Neuronal stem cell (in vitro differentiated cells): ENCODE data around the gene REP15.
A peak's percentile ranks its signal among the peaks of the same experiment; 100 is the strongest.

Experiments used
- DNase-seq: peaks from one replicate; pipeline ENCODE4 v3.0.0-alpha.2; 2013; ENCODE audit warnings: low spot score
- H2AFZ ChIP-seq: one replicate; pipeline ENCODE4 v1.6.1; 2013; ENCODE audit warnings: mild to moderate bottlenecking, low read length, inconsistent platforms
- H2AK5ac ChIP-seq: 2 replicates; pipeline ENCODE4 v1.6.1; 2013; ENCODE audit warnings: low read depth, mild to moderate bottlenecking, inconsistent platforms, low read length, moderate library complexity, mixed read lengths
- H2BK120ac ChIP-seq: 2 replicates; pipeline ENCODE4 v1.6.1; 2013; ENCODE audit warnings: low read depth, mild to moderate bottlenecking, inconsistent platforms, low read length, moderate library complexity, mixed read lengths
- H2BK12ac ChIP-seq: one replicate; pipeline ENCODE4 v1.6.1; 2013; ENCODE audit warnings: low read length, inconsistent platforms
- H2BK15ac ChIP-seq: 2 replicates; pipeline ENCODE4 v1.6.1; 2013; ENCODE audit warnings: mild to moderate bottlenecking, low read length, inconsistent platforms, mixed read lengths
- H2BK5ac ChIP-seq: one replicate; pipeline ENCODE4 v1.6.1; 2013; ENCODE audit warnings: inconsistent platforms, mild to moderate bottlenecking, low read length, moderate library complexity
- H3K14ac ChIP-seq: one replicate; pipeline ENCODE4 v1.6.1; 2013; ENCODE audit warnings: low read length, inconsistent platforms
- H3K18ac ChIP-seq: 2 replicates; pipeline ENCODE4 v1.6.1; 2013; ENCODE audit warnings: low read length, inconsistent platforms
- H3K23ac ChIP-seq: 2 replicates; pipeline ENCODE4 v1.6.1; 2013; ENCODE audit warnings: low read depth, mild to moderate bottlenecking, mixed read lengths, low read length, inconsistent platforms; ENCODE audit not compliant: poor library complexity
- H3K27ac ChIP-seq: replicated peaks from 3 replicates; pipeline ENCODE4 v1.5.1; 2013; ENCODE audit warnings: low read length, inconsistent platforms
- H3K27me3 ChIP-seq, 3 experiments: 2 replicates each; pipeline ENCODE4 v1.6.1; 2013; ENCODE audit warnings: low read length in 3 of 3, mild to moderate bottlenecking in 2 of 3, inconsistent platforms in 1 of 3, low read depth in 1 of 3, mixed read lengths in 1 of 3, moderate library complexity in 1 of 3; ENCODE audit not compliant: control insufficient read depth in 3 of 3, insufficient read depth in 3 of 3
- H3K36me3 ChIP-seq, 2 donors: replicated peaks in 1 of 2; 2 replicates each; pipeline ENCODE4 v1.6.1; 2013; ENCODE audit warnings: low read length in 2 of 2; ENCODE audit not compliant: control insufficient read depth in 2 of 2, insufficient read depth in 2 of 2
- H3K4ac ChIP-seq: 2 replicates; pipeline ENCODE4 v1.6.1; 2013; ENCODE audit warnings: inconsistent platforms, mild to moderate bottlenecking, low read length, moderate library complexity
- H3K4me1 ChIP-seq, 2 donors: 1 replicate in 1 of 2; 2 replicates in 1 of 2; pipeline ENCODE4 v1.6.1; 2013; ENCODE audit warnings: low read length in 2 of 2, low read depth in 1 of 2; ENCODE audit not compliant: control insufficient read depth in 2 of 2, insufficient read depth in 1 of 2
- H3K4me2 ChIP-seq: one replicate; pipeline ENCODE4 v1.6.1; 2013; ENCODE audit warnings: mild to moderate bottlenecking, low read length, inconsistent platforms; ENCODE audit not compliant: insufficient read depth, poor library complexity, severe bottlenecking
- H3K4me3 ChIP-seq, 2 donors: 2 replicates each; pipeline ENCODE4 v1.5.1; 2013; ENCODE audit warnings: low read length in 2 of 2, mild to moderate bottlenecking in 2 of 2, inconsistent platforms in 1 of 2, moderate library complexity in 1 of 2
- H3K79me1 ChIP-seq: one replicate; pipeline ENCODE4 v1.6.1; 2013; ENCODE audit warnings: low read depth, mild to moderate bottlenecking, inconsistent platforms, low read length, moderate library complexity
- H3K9ac ChIP-seq: one replicate; pipeline ENCODE4 v1.6.1; 2013; ENCODE audit warnings: mild to moderate bottlenecking, low read depth, low read length, inconsistent platforms; ENCODE audit not compliant: poor library complexity
- H3K9me3 ChIP-seq, 2 donors: replicated peaks in 1 of 2; 2 replicates each; pipeline versions ENCODE3 to v1.6.1; 2013; ENCODE audit warnings: low read length in 2 of 2, mild to moderate bottlenecking in 2 of 2, inconsistent platforms in 1 of 2, low read depth in 1 of 2, mixed read lengths in 1 of 2, moderate library complexity in 1 of 2; ENCODE audit not compliant: control insufficient read depth in 2 of 2, insufficient read depth in 1 of 2
- H4K8ac ChIP-seq: one replicate; pipeline ENCODE4 v1.6.1; 2013; ENCODE audit warnings: low read depth, mild to moderate bottlenecking, inconsistent platforms, low read length, moderate library complexity
- H4K91ac ChIP-seq: one replicate; pipeline ENCODE4 v1.6.1; 2013; ENCODE audit warnings: low read length, low read depth, mild to moderate bottlenecking, inconsistent platforms; ENCODE audit not compliant: poor library complexity
- WGBS, 2 donors: extraction: QIAGEN DNeasy Blood & Tissue Kit; methylation state at CpG; one replicate each; pipeline ENCODE4 v1.1.7; 2013; ENCODE audit warnings: missing lambda C conversion rate in 2 of 2, mixed read lengths in 1 of 2; ENCODE audit not compliant: insufficient read length in 2 of 2, insufficient replicate concordance in 1 of 2; ENCODE audit errors: extremely low coverage in 2 of 2; 5-methylcytosine and 5-hydroxymethylcytosine counted together

Gene REP15

DNA sequence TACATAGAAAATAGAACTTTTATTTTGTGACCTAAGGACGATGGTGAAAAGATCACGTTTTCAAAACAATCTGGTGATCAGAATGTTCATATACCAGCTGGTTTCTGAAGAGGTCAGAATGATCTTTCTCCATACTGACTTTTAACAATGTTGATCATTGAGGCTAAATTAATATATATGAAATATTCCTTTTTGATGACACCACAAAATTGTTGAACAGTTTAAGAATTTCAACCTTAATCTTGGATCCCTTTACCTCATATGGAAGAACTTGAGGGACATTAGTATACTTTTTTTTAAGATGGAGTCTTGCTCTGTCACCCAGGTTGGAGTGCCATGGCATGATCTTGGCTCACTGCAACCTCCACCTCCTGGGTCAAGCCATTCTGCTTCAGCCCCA is 2.8 kb upstream of the REP15 start:
- no peak overlapping the region for H3K4ac ChIP-seq
- H4K91ac ChIP-seq = no peak overlapping the region
- WGBS, 2 donors = no CpG with 5 or more reads among the region's 2 CpGs
- H2AFZ ChIP-seq = no peak overlapping the region
- no peak overlapping the region for H3K18ac ChIP-seq
- no peak overlapping the region for H2BK12ac ChIP-seq
- no peaks in the 10 kb centered on the region for H3K79me1 ChIP-seq
- peaks cover 5 to 67% of the 10 kb centered on the region in 2 donors for H3K36me3 ChIP-seq
- no peak overlapping the region for H2BK5ac ChIP-seq
- no peaks in the 10 kb centered on the region for H3K9me3 ChIP-seq
- DNase-seq = no peak
- H3K4me1 ChIP-seq = no peaks in the 10 kb centered on the region
- no peak overlapping the region for H2AK5ac ChIP-seq
- no peak overlapping the region for H3K27ac ChIP-seq
- no peak overlapping the region for H3K9ac ChIP-seq
- no peak overlapping the region for H2BK120ac ChIP-seq
- H3K27me3 ChIP-seq = no peaks in the 10 kb centered on the region
- H3K4me3 ChIP-seq = no peak overlapping the region
- H3K14ac ChIP-seq = no peak overlapping the region
- no peak overlapping the region for H4K8ac ChIP-seq
- no peak overlapping the region for H3K23ac ChIP-seq
- H2BK15ac ChIP-seq = no peak overlapping the region
- no peak overlapping the region for H3K4me2 ChIP-seq

DNA sequence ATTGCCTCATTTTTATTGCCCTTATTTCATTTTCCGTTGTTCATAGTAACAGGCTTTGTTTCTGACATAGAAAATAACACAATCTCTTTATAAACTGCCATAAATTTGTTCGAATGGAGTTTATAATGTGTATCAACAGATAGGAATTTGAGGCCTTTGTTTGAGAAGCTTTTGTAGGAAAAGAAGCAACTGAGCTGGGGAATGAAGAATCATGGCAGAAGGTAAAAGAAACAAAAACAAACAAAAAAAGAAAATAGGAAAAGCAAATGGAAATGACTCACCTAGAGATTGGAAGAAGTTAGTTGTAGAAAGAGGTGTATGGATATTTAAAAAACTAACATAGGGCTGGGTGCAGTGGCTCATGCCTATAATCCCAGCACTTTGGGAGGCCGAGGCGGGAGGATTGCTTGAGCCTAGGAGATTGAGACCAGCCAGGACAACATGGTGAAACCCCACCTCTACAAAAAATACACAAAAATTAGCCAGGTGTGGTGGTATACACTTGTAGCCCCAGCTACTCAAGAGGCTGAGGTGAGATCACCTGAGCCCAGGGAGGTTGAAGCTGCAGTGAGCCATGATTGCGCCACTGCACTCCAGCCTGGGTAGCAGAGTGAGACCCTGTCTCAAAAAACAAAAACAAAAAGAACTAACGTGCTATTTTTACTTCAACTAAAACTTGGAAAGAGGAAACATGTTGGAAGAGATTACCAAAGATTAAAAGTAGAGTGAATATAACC is 523 bp upstream of the REP15 start:
- no peak overlapping the region for H3K4me3 ChIP-seq
- H3K36me3 ChIP-seq = peaks cover 3 to 44% of the 10 kb centered on the region in 2 donors
- no peak overlapping the region for H3K23ac ChIP-seq
- H3K4me1 ChIP-seq = no peaks in the 10 kb centered on the region
- no peak overlapping the region for H4K91ac ChIP-seq
- H3K27me3 ChIP-seq = no peaks in the 10 kb centered on the region
- H3K14ac ChIP-seq = no peak overlapping the region
- no peak overlapping the region for H3K4ac ChIP-seq
- H4K8ac ChIP-seq = no peak overlapping the region
- H2BK5ac ChIP-seq = no peak overlapping the region
- H2BK120ac ChIP-seq = no peak overlapping the region
- no peak for DNase-seq
- H2AFZ ChIP-seq = no peak overlapping the region
- no peaks in the 10 kb centered on the region for H3K79me1 ChIP-seq
- no peak overlapping the region for H3K18ac ChIP-seq
- H3K4me2 ChIP-seq = no peak overlapping the region
- H3K9me3 ChIP-seq = no peaks in the 10 kb centered on the region
- H2AK5ac ChIP-seq = no peak overlapping the region
- H2BK15ac ChIP-seq = no peak overlapping the region
- WGBS, 2 donors = no CpG with 5 or more reads among the region's 6 CpGs
- H2BK12ac ChIP-seq = no peak overlapping the region
- H3K27ac ChIP-seq = no peak overlapping the region
- H3K9ac ChIP-seq = no peak overlapping the region

DNA sequence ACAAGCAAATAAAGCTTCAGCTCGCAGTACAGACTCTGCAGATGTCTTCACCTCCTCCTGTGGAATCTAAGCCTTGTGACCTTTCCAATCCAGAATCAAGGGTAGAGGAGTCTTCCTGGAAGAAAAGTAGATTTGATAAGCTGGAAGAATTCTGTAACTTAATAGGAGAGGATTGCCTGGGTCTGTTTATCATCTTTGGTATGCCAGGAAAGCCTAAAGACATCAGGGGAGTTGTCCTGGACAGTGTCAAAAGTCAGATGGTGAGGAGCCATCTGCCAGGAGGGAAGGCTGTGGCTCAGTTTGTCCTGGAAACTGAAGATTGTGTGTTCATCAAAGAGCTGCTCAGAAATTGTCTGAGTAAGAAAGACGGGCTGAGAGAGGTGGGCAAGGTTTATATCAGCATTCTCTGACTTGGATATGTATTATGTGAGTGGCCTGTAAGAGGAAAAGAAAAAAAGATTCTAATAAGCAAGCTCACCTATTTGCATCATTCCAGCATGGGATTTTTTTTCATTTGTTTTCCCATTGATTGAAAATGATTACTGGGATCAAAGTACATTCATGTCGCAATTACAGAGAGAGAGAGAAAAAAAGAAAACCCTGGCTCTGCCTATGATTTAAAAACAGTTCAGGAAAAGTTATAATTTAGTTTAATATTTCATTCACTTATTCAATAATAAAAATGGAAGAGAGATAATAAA is 767 bp downstream of the REP15 start:
- no peaks in the 10 kb centered on the region for H3K27me3 ChIP-seq
- no peak overlapping the region for H3K18ac ChIP-seq
- no peak overlapping the region for H4K91ac ChIP-seq
- no peak overlapping the region for H3K14ac ChIP-seq
- H3K23ac ChIP-seq = no peak overlapping the region
- no peak overlapping the region for H2BK15ac ChIP-seq
- H2BK5ac ChIP-seq = no peak overlapping the region
- H3K79me1 ChIP-seq = no peaks in the 10 kb centered on the region
- H2AK5ac ChIP-seq = no peak overlapping the region
- H2BK12ac ChIP-seq = no peak overlapping the region
- no CpG with 5 or more reads among the region's 3 CpGs for WGBS, 2 donors
- peaks cover 3 to 35% of the 10 kb centered on the region in 2 donors for H3K36me3 ChIP-seq
- no peaks in the 10 kb centered on the region for H3K4me1 ChIP-seq
- H3K27ac ChIP-seq = no peak overlapping the region
- H3K4ac ChIP-seq = no peak overlapping the region
- no peak overlapping the region for H2BK120ac ChIP-seq
- no peak for DNase-seq
- H4K8ac ChIP-seq = no peak overlapping the region
- H3K4me3 ChIP-seq = no peak overlapping the region
- no peak overlapping the region for H2AFZ ChIP-seq
- no peak overlapping the region for H3K9ac ChIP-seq
- H3K4me2 ChIP-seq = no peak overlapping the region
- H3K9me3 ChIP-seq = no peaks in the 10 kb centered on the region

DNA sequence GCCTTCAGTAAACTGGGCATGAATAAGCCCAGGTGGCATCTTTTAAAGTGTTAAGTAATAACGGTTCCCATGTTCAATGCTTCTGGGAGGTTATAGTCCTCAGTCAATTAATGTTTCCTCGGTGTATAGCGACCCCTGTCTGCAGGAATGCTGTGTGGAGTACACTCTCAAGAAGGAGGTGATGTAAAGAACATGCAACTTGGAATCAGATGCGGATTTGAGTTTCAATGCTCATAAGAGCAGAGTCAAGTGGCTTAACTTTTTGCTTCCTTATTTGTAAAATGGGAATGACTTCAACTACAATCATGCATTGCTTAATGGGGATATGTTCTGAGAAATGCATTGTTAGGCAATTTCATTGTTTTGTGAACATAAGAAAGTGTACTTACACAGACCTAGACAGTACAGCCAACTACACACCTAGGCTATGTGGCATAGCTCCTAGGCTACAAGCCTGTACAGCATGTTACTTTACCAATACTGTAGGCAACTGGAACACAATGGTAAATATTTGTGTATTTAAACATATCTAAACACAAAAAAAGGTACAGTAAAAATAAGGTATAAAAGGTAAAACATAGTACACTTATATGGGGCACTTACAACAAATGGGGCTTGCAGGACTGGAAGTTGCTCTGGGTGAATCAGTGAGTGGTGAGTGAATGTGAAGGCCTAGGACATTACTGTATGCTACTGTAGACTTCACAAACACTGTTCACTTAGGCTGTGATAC is 7.6 kb downstream of the REP15 start:
- no peak overlapping the region for H2BK120ac ChIP-seq
- no peak overlapping the region for H3K4ac ChIP-seq
- no peak overlapping the region for H2BK15ac ChIP-seq
- H3K27me3 ChIP-seq = no peaks in the 10 kb centered on the region
- H4K91ac ChIP-seq = no peak overlapping the region
- H3K4me3 ChIP-seq = no peak overlapping the region
- H3K4me2 ChIP-seq = no peak overlapping the region
- no peaks in the 10 kb centered on the region for H3K36me3 ChIP-seq
- H2AFZ ChIP-seq = no peak overlapping the region
- H3K79me1 ChIP-seq = no peaks in the 10 kb centered on the region
- no peak overlapping the region for H3K27ac ChIP-seq
- H3K4me1 ChIP-seq = no peaks in the 10 kb centered on the region
- H3K9me3 ChIP-seq = peaks cover 0 to 2% of the 10 kb centered on the region in 2 donors
- H2BK12ac ChIP-seq = no peak overlapping the region
- H3K9ac ChIP-seq = no peak overlapping the region
- H4K8ac ChIP-seq = no peak overlapping the region
- no peak overlapping the region for H3K23ac ChIP-seq
- H2BK5ac ChIP-seq = no peak overlapping the region
- H2AK5ac ChIP-seq = no peak overlapping the region
- WGBS, 2 donors = no CpG with 5 or more reads among the region's 4 CpGs
- H3K14ac ChIP-seq = no peak overlapping the region
- peak; percentile 55 for DNase-seq
- H3K18ac ChIP-seq = no peak overlapping the region
